Right forelimb (tissue), 1 donor: ENCODE results near the gene SPDYE17.
"Not testable (repeated sequence)": the region's sequence is repeated elsewhere in the genome, so short reads cannot be mapped to it uniquely, and the experiment has no call there.

Source experiments
- DNase-seq: peaks from one replicate; pipeline ENCODE4 v3.0.0-alpha.2; 2018

Gene SPDYE17

DNA sequence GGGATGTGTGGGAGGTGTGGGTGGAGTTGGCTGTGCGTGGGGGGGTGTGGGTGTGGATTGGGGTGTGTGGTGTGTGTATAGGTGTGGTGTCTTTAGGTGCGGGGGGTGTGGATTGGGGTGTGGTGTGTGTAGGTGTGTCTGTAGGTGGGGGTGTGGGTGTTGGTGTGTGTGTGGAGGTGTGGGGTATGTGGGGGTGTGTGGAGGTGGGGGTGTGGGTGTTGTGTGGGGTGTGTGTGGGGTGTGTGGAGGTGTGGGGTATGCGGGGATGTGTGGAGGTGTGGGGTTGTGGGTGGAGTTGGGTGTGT is 33.9 kb downstream of the SPDYE17 start:
- no peak for DNase-seq

- peak; percentile 55 for DNase-seq
These were observed 34.5 kb downstream of the SPDYE17 start for GRCh38 chr7:76997381-76998284.

GRCh38 chr7:76996932-76997331 is 35.2 kb downstream of the SPDYE17 start:
- DNase-seq = not testable (repeated sequence)

GRCh38 chr7:76994286-76994685 is 37.9 kb downstream of the SPDYE17 start:
- DNase-seq = not testable (repeated sequence)

DNA sequence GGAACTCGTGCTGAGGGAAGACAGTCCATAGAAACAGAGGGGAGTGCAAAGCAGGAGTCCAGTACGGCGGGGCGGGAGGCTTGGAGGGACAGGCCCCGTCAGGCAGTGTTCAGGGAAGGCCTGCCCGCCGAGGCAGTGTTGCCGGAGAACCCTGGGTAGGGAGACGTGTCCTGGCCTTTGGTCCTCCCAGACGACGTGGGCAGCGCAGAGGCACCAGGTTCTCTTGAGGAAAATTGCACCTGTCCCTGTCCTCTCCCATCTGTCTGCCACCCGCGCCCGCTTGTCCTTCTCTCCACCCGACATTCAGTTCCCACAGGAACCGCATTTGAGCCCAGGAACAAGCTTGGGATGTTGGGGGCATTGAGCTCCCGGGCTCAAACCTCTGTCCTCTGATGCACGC is 38.3 kb downstream of the SPDYE17 start:
- not testable (repeated sequence) for DNase-seq

DNA sequence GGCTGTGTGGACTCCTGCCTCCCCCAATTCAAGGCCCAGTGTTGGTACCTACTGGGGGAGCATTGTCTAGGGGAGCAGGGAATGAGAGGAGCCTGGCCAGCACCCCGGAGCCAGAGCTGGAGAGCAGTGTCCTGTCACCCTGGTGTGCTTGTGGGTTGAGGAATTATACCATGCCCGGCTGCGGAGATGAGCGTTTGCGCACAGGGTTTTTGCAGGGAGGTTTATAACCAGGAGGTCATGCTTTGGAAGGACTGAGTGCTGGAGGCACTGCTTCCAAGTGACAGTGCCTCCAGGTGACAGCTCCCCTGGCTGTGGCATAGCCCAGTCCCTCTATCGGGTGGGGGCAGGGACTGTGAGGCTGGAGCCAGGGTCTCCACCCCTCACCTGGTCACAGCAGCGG is 39.3 kb downstream of the SPDYE17 start:
- not testable (repeated sequence) for DNase-seq

- DNase-seq = not testable (repeated sequence)
These were observed 40.0 kb downstream of the SPDYE17 start for GRCh38 chr7:76992204-76992603.

DNA sequence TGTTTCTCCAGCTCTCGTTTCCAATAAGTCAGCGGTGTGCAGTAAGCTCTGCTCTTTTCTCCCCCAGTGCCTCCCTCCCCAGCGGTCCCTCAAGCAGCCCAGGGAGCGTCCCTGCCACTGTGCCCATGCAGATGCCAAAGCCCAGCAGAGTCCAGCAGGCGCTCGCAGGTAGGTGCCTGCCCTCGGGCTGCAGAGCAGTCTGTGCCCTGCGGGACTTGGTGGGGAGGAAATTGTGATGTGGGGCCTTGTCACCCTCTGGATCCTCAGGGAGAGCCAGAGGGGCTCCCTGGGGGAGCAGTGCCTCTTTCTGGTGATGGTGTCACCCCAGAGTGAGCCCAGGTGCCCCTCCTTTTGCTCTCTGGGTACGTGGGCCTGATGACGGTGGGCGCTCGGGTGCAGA is 42.0 kb downstream of the SPDYE17 start:
- DNase-seq = not testable (repeated sequence)

- DNase-seq = not testable (repeated sequence)
These were observed 46.0 kb downstream of the SPDYE17 start for GRCh38 chr7:76985924-76986717.

- DNase-seq = not testable (repeated sequence)
These were observed 47.4 kb downstream of the SPDYE17 start for GRCh38 chr7:76984784-76985136.

DNA sequence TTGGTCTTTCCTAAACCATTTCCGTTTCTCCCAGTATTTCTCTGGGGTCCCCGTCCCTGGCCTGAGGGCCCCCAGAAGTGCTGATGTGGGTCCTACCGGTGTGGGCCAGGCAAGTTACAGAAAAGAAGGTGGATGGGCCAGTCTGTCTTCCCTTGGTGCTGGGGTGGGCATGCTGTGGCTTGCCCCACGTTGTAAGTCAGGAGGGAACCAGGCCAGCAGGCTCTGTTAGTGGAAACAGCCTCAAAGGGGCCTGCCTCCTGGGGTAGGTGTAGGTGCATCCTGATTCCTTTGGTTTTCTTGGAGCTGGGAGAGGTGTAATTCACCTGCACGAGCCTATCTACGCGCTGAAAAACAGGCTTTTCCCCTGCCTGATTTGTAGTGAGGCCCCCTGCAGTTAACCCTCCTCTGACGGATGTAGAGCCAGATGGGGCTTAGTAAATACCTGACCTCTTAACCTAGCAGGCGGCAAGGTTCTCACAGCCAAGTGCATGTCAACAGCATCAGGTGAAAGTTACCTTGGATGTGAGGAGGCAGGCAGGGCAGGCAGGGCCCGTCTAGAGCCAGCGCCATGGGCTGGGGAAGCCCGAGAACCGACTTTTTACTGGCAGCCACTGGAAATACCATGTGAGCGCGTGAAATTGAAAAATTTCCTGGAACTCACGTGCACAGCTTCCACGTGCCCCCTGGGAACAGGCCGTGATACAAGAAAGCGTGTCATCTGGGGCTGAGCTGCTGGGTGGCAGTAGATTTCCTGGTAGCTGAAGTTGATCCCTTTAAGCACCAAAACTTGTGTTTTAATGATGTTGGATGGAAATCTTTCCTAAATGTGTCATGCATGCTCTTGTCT is 48.0 kb downstream of the SPDYE17 start:
- DNase-seq = not testable (repeated sequence)

GRCh38 chr7:76983333-76983732 is 48.8 kb downstream of the SPDYE17 start:
- DNase-seq = not testable (repeated sequence)

GRCh38 chr7:76982501-76982900 is 49.7 kb downstream of the SPDYE17 start:
- DNase-seq = not testable (repeated sequence)

DNA sequence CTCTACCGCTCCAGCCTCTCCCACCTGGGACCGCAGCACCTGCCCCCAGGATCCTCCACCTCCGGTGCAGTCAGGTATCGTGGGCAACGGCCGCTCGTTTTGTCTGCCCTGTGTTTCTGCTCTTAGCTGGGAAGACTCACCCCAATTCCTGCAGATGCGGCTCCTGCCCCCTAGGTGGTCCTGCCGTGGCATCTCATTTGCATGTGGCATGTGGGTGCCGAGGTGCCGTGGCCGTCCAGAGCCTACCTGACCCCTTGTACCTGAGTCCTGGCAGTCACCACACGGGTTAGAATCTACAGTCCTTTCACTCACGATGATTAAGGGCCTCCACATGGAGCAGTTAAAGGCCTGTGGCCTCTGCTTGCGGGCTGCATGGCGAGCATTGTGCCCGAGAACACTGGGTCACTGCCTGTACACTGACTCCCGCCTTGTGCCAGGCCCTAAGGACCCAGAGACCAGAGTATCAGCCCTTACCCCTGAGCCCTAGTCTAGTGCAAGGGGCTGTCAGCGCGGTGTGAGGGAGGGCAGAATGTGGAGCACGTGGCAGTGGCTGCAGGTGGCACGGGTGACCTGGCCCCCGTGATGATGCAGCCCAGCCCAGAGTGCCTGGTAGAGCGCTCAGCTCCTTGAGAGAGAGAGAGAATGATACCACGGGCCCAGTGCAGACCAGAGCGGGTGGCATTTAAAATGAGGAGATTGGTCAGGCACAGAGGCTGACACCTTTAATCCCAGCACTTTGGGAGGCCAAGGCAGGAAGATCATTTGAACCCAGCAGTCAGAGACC is 50.8 kb downstream of the SPDYE17 start:
- DNase-seq = not testable (repeated sequence)

DNA sequence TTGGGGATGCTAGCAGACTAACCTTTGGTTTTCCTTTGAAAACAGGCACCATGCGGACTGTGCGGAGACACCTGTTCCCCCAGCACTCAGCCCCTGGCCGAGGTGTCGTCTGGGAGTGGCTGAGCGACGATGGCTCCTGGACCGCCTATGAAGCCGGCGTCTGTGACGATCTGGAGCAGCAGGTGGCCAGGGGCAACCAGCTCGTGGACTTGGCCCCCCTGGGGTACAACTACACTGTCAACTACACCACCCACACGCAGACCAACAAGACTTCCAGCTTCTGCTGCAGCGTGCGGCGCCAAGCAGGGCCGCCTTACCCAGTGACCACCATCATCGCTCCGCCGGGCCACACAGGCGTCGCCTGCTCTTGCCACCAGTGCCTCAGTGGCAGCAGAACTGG is 51.6 kb downstream of the SPDYE17 start:
- DNase-seq = not testable (repeated sequence)

GRCh38 chr7:76977761-76978367 is 54.3 kb downstream of the SPDYE17 start:
- DNase-seq = not testable (repeated sequence)

GRCh38 chr7:76974793-76975579 is 57.2 kb downstream of the SPDYE17 start:
- DNase-seq = not testable (repeated sequence)

- DNase-seq = not testable (repeated sequence)
These were observed 57.8 kb downstream of the SPDYE17 start for GRCh38 chr7:76974336-76974735.

- not testable (repeated sequence) for DNase-seq
These were observed 59.8 kb downstream of the SPDYE17 start for GRCh38 chr7:76972391-76972790.
